ENCODE data around the gene PLCG1.

PLCG1 gene

GRCh38 chr20:41204304-41205265 lies 67.2 kb downstream of the PLCG1 start:
- Histone ChIP-seq H4K20me1 (ENCODE audit: control insufficient read depth, insufficient read depth, low read depth, low read length) (no peaks in the 10 kb centered on the region), H3K36me3 (ENCODE audit: control insufficient read depth, low read length) (peaks cover 6% of the 10 kb centered on the region; the same call in 1 of the 2 replicates), H3K9me3 (ENCODE audit: control insufficient read depth, insufficient read depth, low read length) (no peaks in the 10 kb centered on the region), H3K9me2 (replicated peaks; ENCODE audit: control insufficient read depth, low read length) (no peaks in the 10 kb centered on the region), H3K4me3 (ENCODE audit: low read length) (no peak overlapping the region), H3F3A (ENCODE audit: control insufficient read depth, insufficient read depth) (no peaks in the 10 kb centered on the region), H3K27me3 (ENCODE audit: control insufficient read depth, low read length) (no peaks in the 10 kb centered on the region), H3K27ac (ENCODE audit: low read depth, low read length) (no peak overlapping the region), H3K4me1 (ENCODE audit: control insufficient read depth, low read length) (no peaks in the 10 kb centered on the region), H3K4me2 (ENCODE audit: low read length) (no peak overlapping the region), H3K79me2 (ENCODE audit: control insufficient read depth, low read length) (no peaks in the 10 kb centered on the region)
- TF ChIP-seq CTCF (IDR thresholded peaks at IDR 0.05; ENCODE audit: low read depth, low read length, poor library complexity, severe bottlenecking) (no peak), EZH2phosphoT487 (IDR thresholded peaks at IDR 0.05; ENCODE audit: borderline replicate concordance, low read length) (no peak)

- no peak for TF ChIP-seq EZH2phosphoT487 (IDR thresholded peaks at IDR 0.05; ENCODE audit: borderline replicate concordance, low read length)
- no peak for TF ChIP-seq CTCF (IDR thresholded peaks at IDR 0.05; ENCODE audit: low read depth, low read length, poor library complexity, severe bottlenecking)
- Histone ChIP-seq H3K36me3 (ENCODE audit: control insufficient read depth, low read length) (peaks cover 6% of the 10 kb centered on the region; the same call in 1 of the 2 replicates), H3K4me1 (ENCODE audit: control insufficient read depth, low read length) (no peaks in the 10 kb centered on the region), H3K79me2 (ENCODE audit: control insufficient read depth, low read length) (no peaks in the 10 kb centered on the region), H3K9me2 (replicated peaks; ENCODE audit: control insufficient read depth, low read length) (no peaks in the 10 kb centered on the region), H3F3A (ENCODE audit: control insufficient read depth, insufficient read depth) (no peaks in the 10 kb centered on the region), H3K9me3 (ENCODE audit: control insufficient read depth, insufficient read depth, low read length) (no peaks in the 10 kb centered on the region), H4K20me1 (ENCODE audit: control insufficient read depth, insufficient read depth, low read depth, low read length) (no peaks in the 10 kb centered on the region), H3K27me3 (ENCODE audit: control insufficient read depth, low read length) (no peaks in the 10 kb centered on the region), H3K27ac (ENCODE audit: low read depth, low read length) (no peak overlapping the region), H3K4me3 (ENCODE audit: low read length) (no peak overlapping the region), H3K4me2 (ENCODE audit: low read length) (no peak overlapping the region)
These were observed 68.0 kb downstream of the PLCG1 start for GRCh38 chr20:41205313-41205712.

GRCh38 chr20:41213150-41213820 lies 75.9 kb downstream of the PLCG1 start:
- H3K27me3 ChIP-seq (ENCODE audit: control insufficient read depth, low read length): no peaks in the 10 kb centered on the region
- no peak overlapping the region for H3K27ac ChIP-seq (ENCODE audit: low read depth, low read length)
- TF ChIP-seq CTCF (IDR thresholded peaks at IDR 0.05; ENCODE audit: low read depth, low read length, poor library complexity, severe bottlenecking): no peak
- no peak for TF ChIP-seq EZH2phosphoT487 (IDR thresholded peaks at IDR 0.05; ENCODE audit: borderline replicate concordance, low read length)
- no peaks in the 10 kb centered on the region for H3F3A ChIP-seq (ENCODE audit: control insufficient read depth, insufficient read depth)
- H3K9me3 ChIP-seq (ENCODE audit: control insufficient read depth, insufficient read depth, low read length): no peaks in the 10 kb centered on the region
- H3K4me1 ChIP-seq (ENCODE audit: control insufficient read depth, low read length): no peaks in the 10 kb centered on the region
- no peaks in the 10 kb centered on the region for H4K20me1 ChIP-seq (ENCODE audit: control insufficient read depth, insufficient read depth, low read depth, low read length)
- no peaks in the 10 kb centered on the region for H3K9me2 ChIP-seq (replicated peaks; ENCODE audit: control insufficient read depth, low read length)
- no peaks in the 10 kb centered on the region for H3K36me3 ChIP-seq (ENCODE audit: control insufficient read depth, low read length)
- no peak overlapping the region for H3K4me3 ChIP-seq (ENCODE audit: low read length)
- no peaks in the 10 kb centered on the region for H3K79me2 ChIP-seq (ENCODE audit: control insufficient read depth, low read length)
- H3K4me2 ChIP-seq (ENCODE audit: low read length): no peak overlapping the region

Data from DOHH2 (cell line).